CD4-positive, alpha-beta T cell treated with Interleukin-10 for 1 hour (primary cell): ENCODE results near the gene TMPRSS3.

Experiments
- DNase-seq: peaks from one replicate; pipeline ENCODE4 v3.0.0-alpha.2; 2020

The TMPRSS3 gene

DNA sequence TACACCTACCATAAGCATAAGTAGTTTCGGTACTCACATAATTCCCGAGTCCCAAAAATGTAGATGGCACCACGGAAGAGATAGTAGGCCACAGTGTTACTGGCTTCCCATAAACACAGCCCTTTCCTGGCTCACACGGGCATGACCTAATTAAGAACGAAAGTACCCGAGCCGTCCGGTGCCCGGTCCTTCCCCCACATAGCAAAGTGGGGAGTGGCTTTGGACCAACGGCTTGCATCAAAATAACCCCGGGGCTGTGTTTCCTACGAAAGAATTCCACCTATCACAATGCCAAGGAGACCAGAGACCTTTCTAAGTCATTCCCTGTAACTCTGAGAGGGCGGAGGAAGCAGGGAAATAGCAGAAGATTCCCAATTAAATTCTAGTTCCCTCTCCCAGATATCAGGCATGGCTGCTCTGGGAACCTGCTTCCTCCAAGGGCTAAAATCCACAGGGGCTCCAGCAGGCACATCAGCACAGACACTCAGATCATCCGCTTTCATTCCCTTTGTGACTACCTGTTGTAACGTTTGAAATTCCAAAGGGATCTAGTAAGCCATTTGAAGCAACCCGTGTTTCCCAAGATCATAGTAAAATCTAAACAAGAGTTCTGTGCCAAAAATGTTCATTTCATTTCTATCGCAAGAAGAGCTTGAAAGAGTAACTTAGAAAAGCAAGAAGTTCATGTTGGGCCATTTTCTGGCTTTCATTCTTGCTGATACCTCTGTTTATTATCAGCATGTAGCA, at the start of gene TMPRSS3:
TSS of gene TMPRSS3 (minus strand) at position 148 of the 747 bp plus-strand sequence. CDS start 635 bp downstream, outside the sequence.
- no peak for DNase-seq

DNA sequence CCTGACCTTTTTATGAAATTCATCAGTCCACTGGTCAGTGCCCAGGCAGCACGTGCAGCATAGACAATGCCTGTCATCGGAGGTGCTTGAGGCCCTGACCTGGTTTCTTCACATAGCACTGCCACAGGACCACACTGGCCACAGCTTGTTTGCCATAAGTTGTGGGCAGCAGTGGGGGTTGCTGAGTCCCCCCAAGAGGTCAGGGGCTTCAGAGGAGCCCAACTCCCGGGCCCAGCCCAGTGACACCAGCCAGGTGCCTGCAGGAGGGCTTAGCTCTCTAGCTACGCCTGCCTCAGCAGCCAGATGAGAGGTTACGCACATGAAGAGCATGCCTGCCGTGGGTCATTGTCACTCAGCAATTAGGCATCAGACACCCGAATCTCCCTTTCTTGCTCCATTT, 49.5 kb upstream of the TMPRSS3 start:
- DNase-seq: no peak

DNA sequence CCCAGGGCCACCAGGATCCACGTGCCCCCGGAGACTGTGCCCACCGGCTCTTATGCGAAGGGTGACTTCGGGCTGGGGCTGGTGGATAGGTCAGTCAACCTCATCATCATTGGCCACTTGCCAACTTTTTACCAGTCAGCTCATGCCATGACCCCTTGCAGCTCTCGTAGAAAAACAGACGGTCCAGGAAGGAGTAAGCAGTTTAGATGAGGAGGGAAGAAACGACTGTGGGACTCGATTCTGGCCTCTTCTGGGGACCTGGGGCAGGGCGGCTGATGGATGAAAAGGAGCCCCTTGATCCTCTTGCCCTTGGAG, 48.9 kb upstream of the TMPRSS3 start:
- no peak for DNase-seq

DNA sequence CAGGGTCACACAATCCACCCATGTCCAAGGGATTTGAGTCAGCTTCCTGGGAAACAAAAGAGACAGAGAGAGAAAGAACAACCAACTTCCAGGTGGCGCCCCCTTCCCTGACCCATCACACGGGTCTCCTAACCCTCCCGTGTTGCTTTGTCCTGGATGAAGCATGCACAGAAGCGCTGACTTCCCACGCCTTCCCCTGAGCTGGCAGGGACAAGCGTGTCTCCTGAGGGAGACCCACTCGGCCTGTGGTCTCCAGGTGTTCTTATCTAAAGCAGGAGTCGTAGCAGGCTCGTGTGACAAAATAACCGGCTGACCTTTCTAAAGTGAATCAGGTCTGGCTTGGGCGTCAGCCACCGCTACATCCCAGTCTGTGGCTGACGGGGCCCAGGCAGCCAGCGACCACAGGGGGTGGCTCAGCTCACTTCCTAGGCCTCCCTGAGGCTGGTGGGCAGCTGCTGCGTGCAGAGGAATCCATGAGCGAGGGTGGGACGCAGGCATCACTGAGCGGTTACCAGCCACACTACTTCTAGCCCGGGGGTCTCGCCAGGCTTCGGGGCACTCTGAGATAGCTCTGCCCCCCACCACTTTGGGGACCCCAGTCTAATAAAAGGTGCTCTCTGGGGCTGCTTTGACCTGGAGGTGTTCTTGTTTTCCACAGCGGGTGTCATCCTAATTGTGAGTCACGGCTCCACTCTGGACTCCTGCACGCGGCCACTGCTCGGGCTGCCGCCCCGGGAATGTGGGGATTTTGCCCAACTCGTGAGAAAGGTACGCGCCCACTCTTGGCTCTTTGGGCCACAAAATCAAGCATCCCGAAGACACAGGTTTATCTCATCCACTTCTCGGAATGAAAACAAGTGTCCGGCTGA, 48.3 kb upstream of the TMPRSS3 start:
- DNase-seq: no peak

DNA sequence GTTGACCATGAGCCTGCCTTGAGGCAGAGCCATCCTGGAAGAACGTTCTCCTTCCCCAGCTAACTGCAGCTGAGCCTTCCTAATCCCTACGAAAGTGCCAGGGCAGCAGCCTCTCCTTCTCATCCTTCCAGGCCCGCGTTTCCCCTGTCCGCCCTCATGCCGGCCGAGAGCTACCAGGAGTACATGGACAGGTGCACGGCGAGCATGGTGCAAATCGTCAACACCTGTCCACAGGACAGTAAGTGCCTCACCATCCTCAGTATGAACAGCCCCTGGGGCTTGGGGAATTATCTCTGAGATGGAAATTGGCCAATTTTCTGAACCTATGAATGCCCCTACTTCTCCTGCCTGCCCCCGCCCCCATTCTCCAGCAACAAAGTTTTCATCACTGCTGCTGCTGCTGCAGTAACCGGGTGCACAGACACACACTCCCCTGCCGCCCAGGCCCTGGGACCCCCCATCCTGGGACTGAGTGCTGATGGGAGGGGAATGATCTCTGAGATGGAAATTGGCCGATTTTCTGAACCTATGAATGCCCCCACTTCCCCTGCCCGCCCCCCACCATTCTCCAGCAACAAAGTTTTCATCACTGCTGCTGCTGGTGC, 47.4 kb upstream of the TMPRSS3 start:
- DNase-seq: no peak

DNA sequence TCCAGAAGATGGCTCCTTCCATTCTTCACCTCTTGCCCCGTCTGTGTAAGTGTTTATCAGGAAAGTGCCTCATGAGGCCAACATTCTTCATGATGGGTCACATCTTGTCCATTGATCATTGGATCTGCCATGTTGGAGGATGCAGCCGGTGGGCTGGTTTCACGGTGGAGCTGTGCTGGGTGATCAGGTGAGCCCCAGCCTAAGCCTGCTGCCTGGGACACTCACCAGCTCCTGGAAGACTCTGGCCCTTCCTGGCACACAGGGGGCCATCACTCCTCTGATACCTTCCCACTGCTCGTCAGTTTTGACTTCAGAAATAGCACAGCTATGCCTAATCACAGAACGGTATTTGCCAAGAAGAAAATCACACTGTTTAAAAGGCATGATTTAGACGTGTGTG, 46.1 kb upstream of the TMPRSS3 start:
- DNase-seq: no peak

DNA sequence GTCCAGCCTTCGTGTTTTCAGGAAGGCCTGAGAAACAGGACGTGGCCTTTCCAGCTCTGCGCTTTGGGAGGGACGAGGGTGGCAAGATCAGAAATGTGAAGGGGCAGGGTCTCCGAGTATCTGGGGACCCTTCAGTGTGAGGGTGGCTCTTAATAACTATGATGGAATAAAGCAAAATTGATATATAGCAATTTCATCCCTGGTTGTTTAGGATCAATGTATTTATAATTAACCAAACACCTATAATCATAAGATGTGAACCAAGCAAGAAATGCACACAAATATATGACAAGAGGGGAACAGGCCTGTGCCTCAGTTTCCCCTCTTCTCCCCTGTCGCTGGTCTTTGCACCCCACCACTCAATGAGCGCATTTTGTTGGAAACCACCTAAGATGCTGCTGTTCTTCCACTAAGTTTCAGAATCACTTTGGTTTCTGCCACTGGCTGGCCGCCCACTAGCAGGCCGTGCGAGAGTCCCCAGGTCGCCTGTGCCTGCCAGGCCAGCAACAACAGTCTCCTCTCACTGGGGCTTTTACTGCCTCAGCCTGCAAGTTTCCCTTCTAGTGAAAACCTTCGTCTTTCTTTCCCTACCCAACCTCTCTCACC, 44.4 kb upstream of the TMPRSS3 start:
- no peak for DNase-seq

- peak; percentile 39 for DNase-seq
Measured at GRCh38 chr21:42439284-42440186, 43.7 kb upstream of the TMPRSS3 start.

GRCh38 chr21:42438316-42439205, 42.7 kb upstream of the TMPRSS3 start:
- DNase-seq: no peak

GRCh38 chr21:42437786-42438185, 41.9 kb upstream of the TMPRSS3 start:
- DNase-seq: no peak

DNA sequence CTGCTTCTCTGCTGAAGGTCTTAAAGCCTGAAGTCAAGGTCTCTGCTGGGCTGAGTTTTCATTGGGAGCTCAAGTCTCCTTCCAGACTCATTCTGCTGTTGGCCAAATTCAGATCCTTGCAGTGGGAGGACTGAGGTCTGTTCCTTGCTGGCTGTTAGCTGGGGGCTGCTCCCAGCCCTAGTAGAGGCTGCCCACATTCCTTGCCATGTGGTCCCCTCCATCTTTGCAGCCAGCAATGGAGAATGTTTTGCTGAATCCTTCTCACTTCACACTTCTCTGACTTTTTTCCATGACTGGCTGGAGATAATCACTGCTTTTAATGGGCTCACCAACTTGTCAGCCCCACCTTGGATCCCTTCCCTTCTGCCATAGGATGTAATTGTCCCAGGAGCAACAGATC, 41.1 kb upstream of the TMPRSS3 start:
- DNase-seq: no peak

DNA sequence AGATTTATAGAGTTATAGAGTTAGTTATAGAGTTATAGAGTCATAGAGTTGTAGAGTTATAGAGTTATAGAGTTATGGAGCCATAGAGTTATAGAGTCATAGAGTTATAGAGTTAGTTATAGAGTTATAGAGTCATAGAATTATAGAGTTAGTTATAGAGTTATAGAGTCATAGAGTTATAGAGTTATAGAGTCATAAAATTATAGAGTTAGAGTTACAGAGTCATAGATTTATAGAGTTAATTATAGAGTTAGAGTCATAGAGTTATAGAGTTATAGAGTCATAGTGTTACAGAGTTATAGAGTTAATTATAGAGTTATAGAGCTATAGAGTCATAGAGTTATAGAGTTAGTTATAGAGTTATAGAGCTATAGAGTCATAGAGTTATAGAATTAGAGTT, 40.0 kb upstream of the TMPRSS3 start:
- no peak for DNase-seq

GRCh38 chr21:42435401-42435800, 39.5 kb upstream of the TMPRSS3 start:
- no peak for DNase-seq

- DNase-seq: no peak
Measured at GRCh38 chr21:42434884-42435283, 39.0 kb upstream of the TMPRSS3 start.

DNA sequence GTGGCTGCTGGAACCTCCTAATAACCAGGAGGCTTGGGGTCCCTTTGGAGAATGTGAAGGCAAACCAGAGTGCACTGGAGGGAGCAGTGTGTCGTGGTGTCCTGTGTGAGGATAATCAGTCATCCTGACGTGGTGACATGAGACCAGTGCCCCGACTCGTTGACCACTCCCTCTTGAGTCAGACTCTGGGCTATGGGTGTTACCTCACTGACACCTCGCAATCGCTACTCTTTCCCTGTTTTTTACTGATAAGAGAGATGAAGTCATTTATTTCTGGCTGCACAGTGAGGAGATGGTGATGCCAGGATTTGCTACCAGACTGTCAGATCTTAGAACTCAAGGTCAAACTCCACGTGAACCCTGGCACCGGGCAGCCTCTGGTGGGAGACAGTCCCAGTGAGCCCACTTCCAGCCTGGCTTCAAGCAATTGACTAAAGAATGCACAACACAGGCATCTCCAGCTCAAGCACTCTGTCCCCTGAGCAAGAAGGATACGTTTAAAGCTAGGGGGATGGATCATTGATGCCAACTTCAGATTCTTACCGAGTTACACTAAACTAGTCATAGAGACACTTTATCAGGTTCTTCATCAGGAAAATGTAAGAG, 38.2 kb upstream of the TMPRSS3 start:
- DNase-seq: no peak

DNA sequence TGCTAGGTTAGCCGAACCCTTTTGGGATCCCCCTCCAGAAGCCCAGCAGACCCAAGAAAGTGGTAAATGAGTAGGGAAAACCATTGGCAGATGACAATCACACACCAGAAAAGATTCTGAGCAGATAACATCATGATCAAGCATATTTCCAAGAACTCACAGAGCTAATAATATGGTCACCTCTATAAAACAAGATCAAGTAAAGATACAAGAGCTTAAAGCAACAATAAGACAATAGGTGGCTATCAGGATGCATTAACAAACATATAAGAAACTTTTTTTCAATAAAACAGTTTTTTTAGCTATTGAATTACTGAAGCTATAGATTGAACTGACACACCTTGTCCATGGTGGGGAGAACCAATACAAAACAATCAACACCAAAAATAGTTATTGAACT, 36.8 kb upstream of the TMPRSS3 start:
- no peak for DNase-seq

DNA sequence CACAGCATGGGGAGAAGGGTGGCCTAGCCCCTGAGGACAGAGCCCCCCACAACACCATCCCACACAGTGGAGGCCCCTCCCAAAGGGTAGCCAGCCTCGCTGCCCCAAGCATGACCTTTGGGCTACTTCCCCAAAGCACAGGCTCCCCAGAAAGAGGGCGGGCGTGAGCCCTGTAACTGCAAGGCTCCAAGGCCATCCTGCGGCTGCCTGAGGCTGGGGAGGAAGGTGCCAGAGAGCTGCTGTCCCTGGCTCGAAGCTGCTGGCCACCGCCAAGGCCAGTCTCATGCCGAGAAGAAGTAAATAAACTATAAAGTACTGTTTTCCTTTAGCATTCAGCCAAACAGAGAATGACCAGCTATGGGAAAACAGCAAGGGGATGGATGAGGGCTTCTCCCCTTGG, 35.3 kb upstream of the TMPRSS3 start:
- no peak for DNase-seq

- DNase-seq: no peak
Measured at GRCh38 chr21:42430521-42430920, 34.7 kb upstream of the TMPRSS3 start.

GRCh38 chr21:42429856-42430255, 34.0 kb upstream of the TMPRSS3 start:
- no peak for DNase-seq

DNA sequence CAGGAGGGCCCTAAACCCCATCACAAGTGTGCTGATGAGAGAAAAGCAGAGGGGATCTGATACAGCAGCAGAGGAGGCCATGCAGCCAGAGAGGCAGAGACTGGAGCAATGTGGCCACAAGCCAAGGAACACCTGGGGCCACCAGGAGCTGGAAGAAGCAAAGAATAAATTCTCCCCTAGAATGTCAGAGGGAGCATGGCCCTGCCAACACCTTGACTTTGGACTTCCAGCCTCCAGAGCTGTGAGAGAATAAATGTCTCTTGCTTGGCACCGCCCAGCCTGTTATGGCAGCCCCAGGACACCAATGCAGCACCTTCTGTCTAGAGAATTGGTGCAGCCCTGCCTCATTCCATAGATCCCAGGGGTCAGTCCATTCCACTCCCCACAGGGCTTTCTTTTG, 33.2 kb upstream of the TMPRSS3 start:
- DNase-seq: no peak
